ENCODE measurements around the gene KLF3. TPM values are rescaled to one million over a fixed set of nuclear protein-coding genes. Genes with fewer than 3 reads are reported as not detected.
"Not testable (repeated sequence)": the region's sequence is repeated elsewhere in the genome, so short reads cannot be mapped to it uniquely, and the experiment has no call there.

Gene KLF3
- 15.8 and 24.8 TPM in 2 replicates for total RNA-seq

GRCh38 chr4:38663801-38664705 is at the start of gene KLF3:
KLF3 (plus strand) TSS chr4:38664199; CDS start chr4:38680626, 16,427 bp downstream.
- DNase-seq (ENCODE audit: low read depth in 2 of 2), result peak; percentile 75 to 91

DNA sequence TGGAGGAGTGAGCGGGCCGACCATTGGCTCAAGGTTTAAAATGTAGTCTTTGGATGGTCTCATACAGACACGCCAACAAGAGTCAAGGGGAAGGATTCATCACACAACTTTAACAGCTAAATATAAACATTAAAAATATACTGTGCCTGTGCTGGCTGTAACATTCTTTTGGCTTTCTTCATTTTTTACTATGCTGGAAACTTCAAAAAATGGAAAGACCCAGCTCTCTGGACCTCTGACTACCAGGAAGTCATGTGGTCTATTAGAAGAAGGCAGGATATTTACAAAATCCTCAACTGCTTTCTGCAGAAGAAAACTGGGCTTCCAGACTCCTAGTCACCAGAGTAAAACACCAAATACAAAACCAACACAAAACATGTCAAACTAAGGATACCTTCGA is 49.8 kb upstream of the KLF3 start:
- no peak for DNase-seq (ENCODE audit: low read depth in 2 of 2)

DNA sequence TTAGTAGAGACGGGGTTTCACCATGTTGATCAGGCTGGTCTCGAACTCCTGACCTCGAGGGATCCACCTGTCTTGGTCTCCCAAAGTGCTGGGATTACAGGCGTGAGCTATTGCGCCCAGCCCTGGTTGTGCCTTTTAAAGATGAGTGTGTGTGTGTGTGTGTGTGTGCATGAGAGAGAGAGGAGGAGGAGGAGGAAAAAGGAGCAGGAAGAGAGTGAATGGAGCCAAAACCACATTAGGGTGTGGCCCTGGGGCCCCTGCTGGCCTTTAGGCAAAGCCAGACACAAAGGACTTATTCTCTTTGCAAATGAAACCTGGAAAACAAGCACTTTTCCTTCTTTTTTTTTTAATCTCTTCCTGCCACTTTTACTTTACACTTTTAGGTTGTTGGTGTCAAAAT is 48.2 kb upstream of the KLF3 start:
- no peak for DNase-seq (ENCODE audit: low read depth in 2 of 2)

- DNase-seq (ENCODE audit: low read depth in 2 of 2), result no peak
These were observed 45.5 kb upstream of the KLF3 start for GRCh38 chr4:38618505-38618904.

GRCh38 chr4:38619316-38619715 is 44.7 kb upstream of the KLF3 start:
- no peak for DNase-seq (ENCODE audit: low read depth in 2 of 2)

- DNase-seq (ENCODE audit: low read depth in 2 of 2), result no peak
These were observed 43.9 kb upstream of the KLF3 start for GRCh38 chr4:38620065-38620464.

DNA sequence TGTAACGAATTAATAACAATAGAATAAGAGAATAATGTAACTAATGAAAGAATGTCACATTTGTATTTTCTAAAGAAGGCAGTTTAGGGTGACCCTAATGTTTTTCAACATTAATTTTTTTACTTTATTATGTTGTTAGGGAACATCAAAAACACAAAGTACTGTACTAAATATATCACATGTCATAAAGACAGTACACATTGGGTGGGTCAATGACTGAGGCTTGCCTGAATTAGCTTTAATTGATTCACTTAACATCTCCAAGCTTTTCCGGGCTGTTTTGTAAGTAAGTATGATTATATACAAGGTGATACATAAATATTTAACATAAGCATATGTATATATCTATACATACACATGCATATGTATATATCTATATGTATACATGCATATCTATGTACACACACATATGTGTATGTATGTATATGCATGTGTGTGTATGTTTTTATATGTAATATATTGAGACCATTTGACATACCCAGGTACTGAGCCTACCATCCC is 43.4 kb upstream of the KLF3 start:
- DNase-seq (ENCODE audit: low read depth in 2 of 2), result no peak

DNA sequence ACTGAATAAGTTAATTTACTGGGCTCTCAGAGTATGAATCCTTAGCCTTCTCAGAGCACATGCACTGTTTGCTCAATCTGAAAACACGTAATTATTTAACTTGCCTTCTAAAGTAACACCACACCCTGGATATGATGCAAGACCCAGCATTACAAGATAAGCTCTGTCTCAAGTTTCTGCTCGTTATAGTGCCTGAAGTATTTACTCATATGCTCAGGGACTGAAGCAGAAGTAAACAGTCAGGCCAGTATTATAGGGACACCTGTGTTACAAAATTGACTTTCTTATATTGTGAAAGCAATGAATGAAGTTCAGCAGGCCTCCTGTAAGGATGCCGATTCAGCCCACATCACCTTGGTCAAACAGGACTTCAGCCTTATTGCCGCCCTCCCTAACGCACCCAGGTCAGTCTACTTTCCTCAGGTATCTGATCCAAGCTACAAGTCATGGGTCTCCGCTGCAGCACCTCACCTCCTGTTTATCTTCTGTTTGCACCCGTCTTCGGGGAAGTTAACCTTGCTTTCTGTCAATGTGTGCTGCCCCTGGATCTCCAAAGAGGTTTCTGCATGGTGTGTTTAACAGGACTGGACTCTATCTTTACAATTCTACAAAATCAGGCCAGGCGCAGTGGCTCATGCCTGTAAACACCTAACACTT is 42.8 kb upstream of the KLF3 start:
- no peak for DNase-seq (ENCODE audit: low read depth in 2 of 2)

GRCh38 chr4:38621831-38622230 is 42.2 kb upstream of the KLF3 start:
- no peak for DNase-seq (ENCODE audit: low read depth in 2 of 2)

DNA sequence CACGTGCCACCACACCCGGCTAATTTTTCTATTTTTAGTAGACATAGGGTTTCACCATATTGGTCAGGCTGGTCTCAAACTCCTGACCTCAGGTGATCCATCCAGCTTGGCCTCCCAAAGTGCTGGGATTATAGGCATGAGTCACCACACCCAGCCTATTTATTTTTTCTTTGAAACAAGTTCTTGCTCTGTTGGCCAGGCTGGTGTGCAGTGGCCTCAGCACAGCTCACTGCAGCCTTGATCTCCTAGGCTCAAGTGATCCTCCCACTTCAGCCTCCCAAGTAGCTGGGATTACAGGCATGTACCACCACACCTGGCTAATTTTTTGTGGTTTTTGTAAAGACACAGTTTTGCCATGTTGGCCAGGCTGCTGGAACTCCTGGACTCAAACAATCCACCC is 41.7 kb upstream of the KLF3 start:
- DNase-seq (ENCODE audit: low read depth in 2 of 2), result not testable (repeated sequence)

- no peak for DNase-seq (ENCODE audit: low read depth in 2 of 2)
These were observed 40.7 kb upstream of the KLF3 start for GRCh38 chr4:38623260-38623659.

GRCh38 chr4:38624311-38624710 is 39.7 kb upstream of the KLF3 start:
- no peak for DNase-seq (ENCODE audit: low read depth in 2 of 2)

DNA sequence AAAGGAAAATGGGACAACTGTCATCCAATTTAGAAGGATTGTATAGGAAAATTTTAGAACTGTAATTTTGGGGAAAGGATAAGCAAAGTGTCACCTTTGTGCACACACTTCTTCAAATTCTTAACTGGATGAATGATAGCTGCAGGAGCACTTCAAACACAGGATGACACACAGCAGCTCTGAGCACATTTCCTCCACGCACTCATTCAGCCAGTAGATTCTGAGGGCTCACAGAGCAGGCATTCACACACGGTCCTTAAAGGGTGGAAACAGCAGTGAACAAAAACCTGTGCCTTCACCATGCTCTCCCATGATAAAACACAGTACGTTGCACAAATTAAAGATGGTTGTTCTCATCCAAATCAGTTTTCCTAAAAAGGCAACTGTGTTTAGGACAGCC is 38.5 kb upstream of the KLF3 start:
- no peak for DNase-seq (ENCODE audit: low read depth in 2 of 2)

- not testable (repeated sequence) for DNase-seq (ENCODE audit: low read depth in 2 of 2)
These were observed 37.0 kb upstream of the KLF3 start for GRCh38 chr4:38626901-38627444.

DNA sequence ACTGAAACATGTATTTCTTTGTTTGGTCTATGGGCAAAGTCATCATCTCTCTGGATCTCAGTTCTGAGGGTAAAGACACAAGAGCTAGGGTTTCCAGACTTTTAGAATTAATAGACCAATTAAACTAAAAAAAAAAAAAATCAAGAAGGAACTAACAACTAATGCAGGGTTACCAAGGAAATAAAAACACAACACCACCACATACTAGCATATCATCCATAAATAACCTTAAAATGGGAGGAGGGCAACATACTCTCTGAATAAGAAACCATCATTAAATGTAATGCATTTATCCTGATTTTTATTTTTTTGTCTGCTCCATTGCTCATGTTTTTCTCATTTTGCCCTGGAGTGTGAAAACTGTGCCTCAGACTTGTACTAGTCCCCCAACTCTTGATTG is 33.5 kb upstream of the KLF3 start:
- DNase-seq (ENCODE audit: low read depth in 2 of 2), result no peak

- peak; percentile 50 to 74 for DNase-seq (ENCODE audit: low read depth in 2 of 2)
These were observed 29.8 kb upstream of the KLF3 start for GRCh38 chr4:38634047-38634759.

GRCh38 chr4:38639242-38639641 is 24.8 kb upstream of the KLF3 start:
- DNase-seq (ENCODE audit: low read depth in 2 of 2), result no peak

GRCh38 chr4:38641811-38642210 is 22.2 kb upstream of the KLF3 start:
- no peak for DNase-seq (ENCODE audit: low read depth in 2 of 2)

- no peak for DNase-seq (ENCODE audit: low read depth in 2 of 2)
These were observed 19.8 kb upstream of the KLF3 start for GRCh38 chr4:38644201-38644600.

DNA sequence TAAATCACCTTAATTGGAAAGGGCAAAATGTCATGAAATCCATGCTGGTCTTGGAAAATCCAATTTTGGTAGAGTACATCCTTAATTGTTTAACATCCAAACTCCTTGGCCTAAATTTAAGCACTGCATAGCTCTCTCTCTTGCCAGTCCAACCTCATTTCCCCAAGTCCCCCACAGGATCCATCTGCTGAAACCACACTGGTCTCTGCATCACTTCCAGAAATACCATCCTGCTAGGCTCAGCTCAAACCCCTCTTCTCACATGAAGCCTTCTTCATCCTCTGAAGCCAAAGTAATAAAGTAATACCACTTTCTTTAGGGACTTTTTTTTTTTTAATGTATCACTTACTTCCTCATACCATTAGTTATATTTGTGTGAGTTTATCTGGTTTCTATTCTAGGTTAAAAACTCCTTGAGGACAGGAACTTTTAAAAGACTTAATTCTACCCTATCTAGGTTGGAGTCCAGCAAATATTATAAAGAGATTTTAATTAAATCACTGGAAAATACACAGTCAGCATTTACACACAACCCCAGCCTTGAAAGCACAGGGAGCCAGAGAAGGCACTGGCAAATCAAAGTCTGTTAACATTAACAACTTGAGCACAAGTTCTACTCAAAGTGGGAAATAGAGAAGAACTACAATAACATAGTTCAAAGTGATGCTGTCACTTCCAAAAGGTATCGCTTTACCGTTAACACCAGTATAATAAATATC is 16.7 kb upstream of the KLF3 start:
- no peak for DNase-seq (ENCODE audit: low read depth in 2 of 2)

- no peak for DNase-seq (ENCODE audit: low read depth in 2 of 2)
These were observed 13.9 kb upstream of the KLF3 start for GRCh38 chr4:38650133-38650532.

All from dermis microvascular lymphatic vessel endothelial cell (primary cell).